IPS DF 6.9 (cell line): ENCODE results near the gene DUOX1.
"Not testable (repeated sequence)": the region's sequence is repeated elsewhere in the genome, so short reads cannot be mapped to it uniquely, and the experiment has no call there.

Source experiments
- DNase-seq: peaks from one replicate; pipeline ENCODE4 v3.0.0-alpha.2; 2013; ENCODE audit warnings: low read depth, low spot score
- H3K27ac ChIP-seq: one replicate; pipeline ENCODE4 v1.5.1; 2013; ENCODE audit warnings: low read length, control low read depth
- H3K27me3 ChIP-seq: 2 replicates; pipeline ENCODE4 v1.6.1; 2013; ENCODE audit warnings: mild to moderate bottlenecking, low read length; ENCODE audit not compliant: control insufficient read depth, insufficient read depth
- H3K36me3 ChIP-seq: 2 replicates; pipeline ENCODE4 v1.6.1; 2013; ENCODE audit warnings: low read length; ENCODE audit not compliant: control insufficient read depth, insufficient read depth
- H3K4me1 ChIP-seq: 2 replicates; pipeline ENCODE4 v1.6.1; 2013; ENCODE audit warnings: low read length; ENCODE audit not compliant: control insufficient read depth, insufficient read depth
- H3K4me3 ChIP-seq: 2 replicates; pipeline ENCODE4 v1.5.1; 2013; ENCODE audit warnings: mild to moderate bottlenecking, low read length
- H3K9me3 ChIP-seq: 2 replicates; pipeline ENCODE4 v1.6.1; 2013; ENCODE audit warnings: low read length, inconsistent platforms; ENCODE audit not compliant: control insufficient read depth, insufficient read depth
- WGBS: extraction: QIAGEN DNeasy Blood & Tissue Kit; methylation state at CpG from one replicate; pipeline ENCODE4 v1.1.7; 2013; ENCODE audit warnings: mixed read lengths, missing lambda C conversion rate; ENCODE audit not compliant: insufficient read length, insufficient coverage; 5-methylcytosine and 5-hydroxymethylcytosine counted together

The DUOX1 gene

GRCh38 chr15:45134682-45135604 lies 5.1 kb downstream of the DUOX1 start:
- peak overlapping the region; percentile 7; the same call in 1 of the 2 replicates for H3K4me3 ChIP-seq
- WGBS: no CpG with 5 or more reads among the region's 57 CpGs
- no peaks in the 10 kb centered on the region for H3K4me1 ChIP-seq
- no peak for DNase-seq
- no peaks in the 10 kb centered on the region for H3K36me3 ChIP-seq
- H3K27ac ChIP-seq: no peak overlapping the region
- H3K27me3 ChIP-seq: peaks cover 60% of the 10 kb centered on the region
- H3K9me3 ChIP-seq: no peaks in the 10 kb centered on the region

GRCh38 chr15:45135705-45136377 lies 6.0 kb downstream of the DUOX1 start:
- H3K9me3 ChIP-seq, H3K36me3 ChIP-seq, H3K4me3 ChIP-seq, H3K27ac ChIP-seq, H3K4me1 ChIP-seq, DNase-seq: not testable (repeated sequence)
- peaks cover 51% of the 10 kb centered on the region for H3K27me3 ChIP-seq
- no CpG with 5 or more reads among the region's 37 CpGs for WGBS

- peaks cover 45% of the 10 kb centered on the region; the same call in 1 of the 2 replicates for H3K27me3 ChIP-seq
- no peaks in the 10 kb centered on the region for H3K36me3 ChIP-seq
- no peaks in the 10 kb centered on the region for H3K9me3 ChIP-seq
- no peak overlapping the region for H3K27ac ChIP-seq
- no CpG with 5 or more reads among the region's 10 CpGs for WGBS
- no peaks in the 10 kb centered on the region for H3K4me1 ChIP-seq
- DNase-seq: no peak
- no peak overlapping the region for H3K4me3 ChIP-seq
Observed at GRCh38 chr15:45136378-45136764, 6.6 kb downstream of the DUOX1 start.

- Histone ChIP-seq H3K4me3 (no peak overlapping the region), H3K36me3 (no peaks in the 10 kb centered on the region), H3K27ac (no peak overlapping the region), H3K27me3 (peaks cover 33% of the 10 kb centered on the region; the same call in 1 of the 2 replicates), H3K4me1 (no peaks in the 10 kb centered on the region), H3K9me3 (no peaks in the 10 kb centered on the region)
- no CpG with 5 or more reads among the region's 8 CpGs for WGBS
- no peak for DNase-seq
Observed at GRCh38 chr15:45137703-45138102, 7.9 kb downstream of the DUOX1 start.

- peaks cover 19% of the 10 kb centered on the region; the same call in 1 of the 2 replicates for H3K27me3 ChIP-seq
- no peaks in the 10 kb centered on the region; the same call in 1 of the 2 replicates for H3K4me1 ChIP-seq
- WGBS: no CpG with 5 or more reads among the region's 12 CpGs
- H3K9me3 ChIP-seq: no peaks in the 10 kb centered on the region
- H3K4me3 ChIP-seq: no peak overlapping the region
- no peaks in the 10 kb centered on the region for H3K36me3 ChIP-seq
- no peak for DNase-seq
- H3K27ac ChIP-seq: no peak overlapping the region
Observed at GRCh38 chr15:45138814-45139765, 9.3 kb downstream of the DUOX1 start.

GRCh38 chr15:45139770-45140169 lies 10.0 kb downstream of the DUOX1 start:
- no peaks in the 10 kb centered on the region for H3K9me3 ChIP-seq

GRCh38 chr15:45140557-45141250 lies 10.9 kb downstream of the DUOX1 start:
- DNase-seq: no peak
- no CpG with 5 or more reads among the region's 10 CpGs for WGBS
- Histone ChIP-seq H3K9me3 (no peaks in the 10 kb centered on the region), H3K27ac (no peak overlapping the region), H3K4me1 (no peaks in the 10 kb centered on the region; the same call in 1 of the 2 replicates), H3K27me3 (peaks cover 9% of the 10 kb centered on the region; the same call in 1 of the 2 replicates), H3K36me3 (no peaks in the 10 kb centered on the region), H3K4me3 (no peak overlapping the region)

More at GRCh38 chr15:45139770-45140169, 10.0 kb downstream of the DUOX1 start:
- peaks cover 12% of the 10 kb centered on the region; the same call in 1 of the 2 replicates for H3K27me3 ChIP-seq
- no peak overlapping the region for H3K27ac ChIP-seq
- H3K4me3 ChIP-seq: no peak overlapping the region
- H3K36me3 ChIP-seq: no peaks in the 10 kb centered on the region
- no CpG with 5 or more reads among the region's 6 CpGs for WGBS
- no peaks in the 10 kb centered on the region; the same call in 1 of the 2 replicates for H3K4me1 ChIP-seq
- no peak for DNase-seq

- no peaks in the 10 kb centered on the region; the same call in 1 of the 2 replicates for H3K4me1 ChIP-seq
- no peak overlapping the region for H3K27ac ChIP-seq
- H3K36me3 ChIP-seq: no peaks in the 10 kb centered on the region
- no peak overlapping the region for H3K4me3 ChIP-seq
- WGBS: no CpG with 5 or more reads among the region's 5 CpGs
- DNase-seq: no peak
- H3K27me3 ChIP-seq: peaks cover 4% of the 10 kb centered on the region; the same call in 1 of the 2 replicates
- no peaks in the 10 kb centered on the region for H3K9me3 ChIP-seq
Observed at GRCh38 chr15:45141386-45141785, 11.6 kb downstream of the DUOX1 start.

GRCh38 chr15:45143056-45143455 lies 13.3 kb downstream of the DUOX1 start:
- Histone ChIP-seq H3K36me3 (no peaks in the 10 kb centered on the region), H3K4me1 (no peaks in the 10 kb centered on the region; the same call in 1 of the 2 replicates), H3K27ac (no peak overlapping the region), H3K9me3 (no peaks in the 10 kb centered on the region), H3K4me3 (no peak overlapping the region), H3K27me3 (no peaks in the 10 kb centered on the region)
- no CpG with 5 or more reads among the region's 7 CpGs for WGBS
- DNase-seq: no peak
